DND-41 (cell line): Measurements from ENCODE around the gene HPCAL1.
"Not testable (repeated sequence)": the region's sequence is repeated elsewhere in the genome, so short reads cannot be mapped to it uniquely, and the experiment has no call there.

ENCODE experiments used
- ATAC-seq: fragments of 200-7000 bp; cut with Tn5 transposase; 3 replicates; pipeline ENCODE4 v1.9.1; 2021; ENCODE audit warnings: low read depth; ENCODE audit not compliant: insufficient read depth
- DNase-seq: peaks from one replicate; pipeline ENCODE4 v3.0.0-alpha.2; 2020
- H2AFZ ChIP-seq: 2 replicates; pipeline ENCODE4 v1.6.0; 2012; ENCODE audit warnings: low read depth, low read length
- H3K27ac ChIP-seq: 2 replicates; pipeline ENCODE4 v1.5.1; 2012; ENCODE audit warnings: low read length, inconsistent platforms
- H3K27me3 ChIP-seq: fragments of 200-600 bp; sonication (generic); 2 replicates; pipeline ENCODE4 v1.6.0; 2012; ENCODE audit warnings: low read length, mild to moderate bottlenecking, inconsistent platforms; ENCODE audit not compliant: insufficient read depth, poor library complexity
- H3K36me3 ChIP-seq: 2 replicates; pipeline ENCODE4 v1.5.1; 2012; ENCODE audit warnings: low read length, inconsistent platforms; ENCODE audit not compliant: insufficient read depth
- H3K4me1 ChIP-seq: 2 replicates; pipeline ENCODE4 v1.5.1; 2012; ENCODE audit warnings: mild to moderate bottlenecking, low read length; ENCODE audit not compliant: insufficient read depth
- H3K4me2 ChIP-seq: 2 replicates; pipeline ENCODE4 v1.6.0; 2012; ENCODE audit warnings: mild to moderate bottlenecking, moderate library complexity, low read length, inconsistent platforms; ENCODE audit not compliant: insufficient read depth
- H3K4me3 ChIP-seq, 2 experiments: fragments of 200-600 bp in 1 of 2; shearing (Covaris generic) in 1 of 2; 2 replicates each; pipeline ENCODE4 v1.5.1; 2012 to 2016; ENCODE audit warnings: inconsistent platforms in 2 of 2, low read length in 2 of 2, mild to moderate bottlenecking in 2 of 2, low read depth in 1 of 2, moderate library complexity in 1 of 2
- H3K79me2 ChIP-seq: 2 replicates; pipeline ENCODE4 v1.6.0; 2012; ENCODE audit warnings: low read length, inconsistent platforms; ENCODE audit not compliant: insufficient read depth
- H3K9ac ChIP-seq: 2 replicates; pipeline ENCODE4 v1.6.0; 2012; ENCODE audit warnings: low read depth, mild to moderate bottlenecking, inconsistent platforms, low read length, moderate library complexity
- H3K9me3 ChIP-seq: 2 replicates; pipeline ENCODE4 v1.5.1; 2012; ENCODE audit warnings: low read length, moderate library complexity, mild to moderate bottlenecking, inconsistent platforms; ENCODE audit not compliant: insufficient read depth, severe bottlenecking
- H4K20me1 ChIP-seq: 2 replicates; pipeline ENCODE4 v1.6.0; 2012; ENCODE audit warnings: low read length; ENCODE audit not compliant: insufficient read depth
- CTCF ChIP-seq: IDR thresholded peaks from 2 replicates; pipeline ENCODE4 v1.5.1; 2012; ENCODE audit warnings: borderline replicate concordance, low read length, moderate library complexity, mild to moderate bottlenecking; ENCODE audit not compliant: poor library complexity, severe bottlenecking; ENCODE audit errors: extremely low read depth
- EZH2 ChIP-seq: IDR thresholded peaks from 3 replicates; pipeline ENCODE4 v1.6.1; 2012; ENCODE audit warnings: borderline replicate concordance, low read depth, mild to moderate bottlenecking, moderate library complexity, low read length, inconsistent platforms; ENCODE audit not compliant: severe bottlenecking

Gene HPCAL1

DNA sequence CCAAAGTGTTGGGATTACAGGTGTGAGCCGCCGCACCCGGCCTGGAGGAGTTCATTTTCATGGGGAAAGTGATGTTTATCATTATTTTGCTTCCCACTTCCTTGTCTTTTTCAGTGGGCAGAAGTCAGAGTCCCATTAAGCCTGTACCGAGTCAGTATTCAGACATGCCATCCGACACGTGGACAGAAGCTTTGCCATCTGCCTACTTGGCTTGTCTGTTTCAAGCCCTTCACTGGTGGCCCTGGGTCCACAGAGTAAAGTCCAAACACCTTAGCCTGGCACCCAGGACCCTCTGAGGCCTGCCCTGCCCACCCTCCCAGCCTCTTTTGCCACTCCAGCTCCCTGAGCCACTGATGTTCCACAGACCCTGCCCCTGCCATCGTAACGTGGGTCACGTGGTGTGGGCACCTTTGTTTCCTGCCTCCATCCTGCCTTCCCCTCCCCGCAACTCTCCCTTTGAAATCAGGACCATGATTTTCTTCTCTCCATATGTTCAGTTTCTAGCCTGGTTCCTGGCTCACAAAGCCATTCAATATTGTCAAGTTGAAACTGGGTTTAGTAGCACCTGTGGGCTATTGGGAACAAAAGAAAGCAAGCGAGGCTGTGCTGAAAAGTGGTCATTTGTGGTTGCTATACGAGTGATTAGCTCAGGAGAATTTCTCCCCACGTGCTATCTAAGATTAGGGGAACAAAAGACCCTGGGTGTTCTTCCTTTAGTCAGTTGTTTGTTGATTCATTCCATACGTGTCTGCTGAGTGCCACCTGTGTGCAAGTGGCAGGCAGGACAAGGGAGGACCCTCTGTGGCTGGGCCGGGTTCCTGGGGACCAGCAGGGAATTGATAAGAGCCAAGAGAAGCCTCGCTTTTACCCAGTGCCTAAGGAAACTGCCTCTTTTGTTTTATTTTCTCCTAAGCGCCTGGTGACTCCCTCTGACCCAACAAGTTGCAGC lies 150.5 kb downstream of the HPCAL1 start:
- Histone ChIP-seq H3K27me3 (no peaks in the 10 kb centered on the region), H3K27ac (no peak overlapping the region), H3K9ac (no peak overlapping the region), H3K4me2 (no peak overlapping the region), H3K4me1 (peaks cover 13% of the 10 kb centered on the region), H3K79me2 (no peaks in the 10 kb centered on the region), H3K9me3 (no peaks in the 10 kb centered on the region), H4K20me1 (no peaks in the 10 kb centered on the region), H3K36me3 (no peaks in the 10 kb centered on the region), H2AFZ (no peak overlapping the region), H3K4me3 (no peak overlapping the region)
- no peak for DNase-seq
- no peak for TF ChIP-seq EZH2
- TF ChIP-seq CTCF: no peak
- ATAC-seq: no peak

GRCh38 chr2:10453905-10454298 lies 151.2 kb downstream of the HPCAL1 start:
- peaks cover 9% of the 10 kb centered on the region for H3K4me1 ChIP-seq
- TF ChIP-seq EZH2 (no peak), CTCF (no peak)
- ATAC-seq: no peak
- no peak overlapping the region for H3K27ac ChIP-seq
- no peaks in the 10 kb centered on the region for H3K27me3 ChIP-seq
- no peak for DNase-seq
- H3K36me3 ChIP-seq: no peaks in the 10 kb centered on the region
- H3K9me3 ChIP-seq: no peaks in the 10 kb centered on the region
- H4K20me1 ChIP-seq: no peaks in the 10 kb centered on the region
- H3K4me3 ChIP-seq: no peak overlapping the region
- H3K9ac ChIP-seq: no peak overlapping the region
- no peak overlapping the region for H3K4me2 ChIP-seq
- no peak overlapping the region for H2AFZ ChIP-seq
- H3K79me2 ChIP-seq: no peaks in the 10 kb centered on the region

GRCh38 chr2:10454505-10454904 lies 151.8 kb downstream of the HPCAL1 start:
- Histone ChIP-seq H3K79me2 (no peaks in the 10 kb centered on the region), H3K36me3 (no peaks in the 10 kb centered on the region), H3K4me2 (no peak overlapping the region), H4K20me1 (no peaks in the 10 kb centered on the region), H3K27ac (no peak overlapping the region), H3K9ac (no peak overlapping the region), H3K27me3 (no peaks in the 10 kb centered on the region), H3K4me3 (no peak overlapping the region), H3K4me1 (peaks cover 3% of the 10 kb centered on the region; the same call in 1 of the 2 replicates), H3K9me3 (no peaks in the 10 kb centered on the region), H2AFZ (no peak overlapping the region)
- ATAC-seq (no peak), DNase-seq (no peak)
- TF ChIP-seq EZH2 (no peak), CTCF (no peak)

GRCh38 chr2:10457195-10457594 lies 154.5 kb downstream of the HPCAL1 start:
- not testable (repeated sequence) for H3K4me1 ChIP-seq, H3K4me3 ChIP-seq, H3K27ac ChIP-seq

More at GRCh38 chr2:10457195-10457594, 154.5 kb downstream of the HPCAL1 start:
- H3K9me3 ChIP-seq, ATAC-seq, H3K79me2 ChIP-seq, H3K4me2 ChIP-seq, H3K27me3 ChIP-seq, DNase-seq, H4K20me1 ChIP-seq, H3K9ac ChIP-seq, H3K36me3 ChIP-seq, H2AFZ ChIP-seq: not testable (repeated sequence)
